B cell (primary cell): ENCODE measurements around the gene NR3C2. TPM values are rescaled to one million over a fixed set of nuclear protein-coding genes. Genes with fewer than 3 reads are reported as not detected.

Experiments
- ATAC-seq: fragments of 200-7000 bp; cut with Tn5 transposase; one replicate; pipeline ENCODE4 v1.10.0; 2021; ENCODE audit warnings: low read depth, mild to moderate bottlenecking, moderate number of reproducible peaks, moderate library complexity
- CTCF ChIA-PET: fragments of 350-600 bp; sonication (Branson Sonifier 250); formaldehyde crosslinking; loops from one replicate; lab custom pipeline; 2021; ENCODE audit warnings: antibody characterized with exemption, inconsistent platforms; lab: Charles Lee
- POLR2A ChIA-PET: fragments of 350-600 bp; sonication (Branson Sonifier 250); formaldehyde crosslinking; loops from one replicate; lab custom pipeline; 2021; ENCODE audit warnings: antibody characterized with exemption; lab: Charles Lee
- DNase-seq: peaks from one replicate; pipeline ENCODE4 v3.0.0; 2013
- H2AFZ ChIP-seq: 2 replicates; pipeline ENCODE4 v1.6.1; 2012; ENCODE audit warnings: mild to moderate bottlenecking, low read depth, low read length; ENCODE audit not compliant: insufficient read depth, poor library complexity, severe bottlenecking
- H3K27ac ChIP-seq, 2 donors: 1 replicate in 1 of 2; 2 replicates in 1 of 2; pipeline ENCODE4 v1.5.1; 2012 to 2013; ENCODE audit warnings: low read length in 2 of 2, mild to moderate bottlenecking in 2 of 2, moderate library complexity in 1 of 2
- H3K27me3 ChIP-seq, 4 experiments: fragments of 200-600 bp in 1 of 4; sonication (generic) in 1 of 4; replicated peaks in 1 of 4; 1 replicate in 2 of 4; 2 replicates in 2 of 4; pipeline versions ENCODE4 v1.6.1 to v1.7.0; 2013 to 2016; ENCODE audit warnings: low read length in 3 of 4, mild to moderate bottlenecking in 2 of 4, mixed read lengths in 1 of 4, moderate library complexity in 1 of 4; ENCODE audit not compliant: insufficient read depth in 4 of 4, control insufficient read depth in 3 of 4; ENCODE audit errors: control extremely low read depth in 1 of 4
- H3K36me3 ChIP-seq, 2 experiments: replicated peaks in 1 of 2; 1 replicate in 1 of 2; 2 replicates in 1 of 2; pipeline versions ENCODE4 v1.6.1 to v1.7.1; 2013; ENCODE audit warnings: low read length in 1 of 2; ENCODE audit not compliant: insufficient read depth in 2 of 2, control insufficient read depth in 1 of 2; ENCODE audit errors: control extremely low read depth in 1 of 2, extremely low read depth in 1 of 2
- H3K4me1 ChIP-seq, 2 donors: fragments of 200-600 bp in 1 of 2; sonication (generic) in 1 of 2; 1 replicate in 1 of 2; 2 replicates in 1 of 2; pipeline versions ENCODE4 v1.5.1 to v1.6.1; 2013 to 2017; ENCODE audit warnings: low read length in 2 of 2; ENCODE audit not compliant: control insufficient read depth in 2 of 2, insufficient read depth in 2 of 2
- H3K4me2 ChIP-seq: replicated peaks from 2 replicates; pipeline ENCODE3; 2012; ENCODE audit warnings: mild to moderate bottlenecking, low read depth, low read length; ENCODE audit not compliant: poor library complexity, severe bottlenecking
- H3K4me3 ChIP-seq, 5 experiments: fragments of 200-600 bp in 1 of 5; sonication (generic) in 1 of 5; 1 replicate in 3 of 5; 2 replicates in 2 of 5; pipeline versions ENCODE4 v1.5.1 to v1.7.0; 2011 to 2016; ENCODE audit warnings: low read length in 4 of 5, mild to moderate bottlenecking in 4 of 5, low read depth in 2 of 5, control low read depth in 1 of 5, moderate library complexity in 1 of 5; ENCODE audit not compliant: insufficient read depth in 1 of 5; ENCODE audit errors: control extremely low read depth in 1 of 5, extremely low read depth in 1 of 5
- H3K79me2 ChIP-seq: fragments of 200-600 bp; sonication (generic); one replicate; pipeline ENCODE4 v1.6.0; 2016; ENCODE audit warnings: low read length; ENCODE audit not compliant: control insufficient read depth, insufficient read depth
- H3K9ac ChIP-seq: fragments of 200-600 bp; sonication (generic); 2 replicates; pipeline ENCODE4 v1.6.1; 2017; ENCODE audit warnings: mild to moderate bottlenecking, low read length, moderate library complexity
- H3K9me3 ChIP-seq, 3 donors: one replicate each; pipeline versions ENCODE4 v1.6.1 to v1.7.1; 2013; ENCODE audit warnings: low read length in 2 of 3; ENCODE audit not compliant: control insufficient read depth in 2 of 3, insufficient read depth in 1 of 3; ENCODE audit errors: control extremely low read depth in 1 of 3
- H4K20me1 ChIP-seq: 2 replicates; pipeline ENCODE4 v1.6.0; 2012; ENCODE audit warnings: mild to moderate bottlenecking, low read length; ENCODE audit not compliant: insufficient read depth, control insufficient read depth, poor library complexity, severe bottlenecking
- H3K27ac Mint-ChIP-seq: one replicate; pipeline ENCODE4 v1.8.0; 2021; ENCODE audit warnings: mixed read lengths
- H3K27me3 Mint-ChIP-seq: one replicate; pipeline ENCODE4 v1.8.0; 2021; ENCODE audit warnings: mixed read lengths
- H3K4me1 Mint-ChIP-seq: one replicate; pipeline ENCODE4 v1.8.0; 2021; ENCODE audit warnings: mixed read lengths
- H3K4me3 Mint-ChIP-seq: one replicate; pipeline ENCODE4 v1.8.0; 2021; ENCODE audit warnings: mixed read lengths
- H3K9me3 Mint-ChIP-seq: one replicate; pipeline ENCODE4 v1.8.0; 2022; ENCODE audit warnings: mixed read lengths; ENCODE audit not compliant: insufficient read depth
- CTCF ChIP-seq: fragments of 200-600 bp; IDR thresholded peaks from one replicate; pipeline ENCODE4 v1.8.0; 2022; ENCODE audit warnings: antibody characterized with exemption, mild to moderate bottlenecking
- EZH2 ChIP-seq: IDR thresholded peaks from 2 replicates; pipeline ENCODE4 v1.6.1; 2012; ENCODE audit warnings: borderline replicate concordance, low read depth, mild to moderate bottlenecking, moderate library complexity, low read length; ENCODE audit not compliant: insufficient read depth, poor library complexity, severe bottlenecking
- WGBS: methylation state at CpG from one replicate; pipeline ENCODE4 v1.1.5; 2013; ENCODE audit warnings: missing lambda C conversion rate; ENCODE audit not compliant: insufficient coverage; 5-methylcytosine and 5-hydroxymethylcytosine counted together
- intact Hi-C: fragments of 100-400 bp; cut with micrococcal nuclease; formaldehyde crosslinking; loops from one replicate; pipeline ENCODE4 v1.10.0; 2022
- polyA plus RNA-seq: library from polyadenylated mRNA; depleted of rRNA; stranded (reverse); fragments of >200 nt; gene quantifications from 2 replicates; pipeline ENCODE4 v1.2.3, GENCODE V29; 2012
- total RNA-seq, 2 donors: library from RNA; stranded (reverse); fragments of 120-200 nt in 1 of 2; gene quantifications; 1 replicate in 1 of 2; 2 replicates in 1 of 2; pipeline versions ENCODE4 v1.2.3 to v1.2.4, GENCODE V29; 2013 to 2022

Gene NR3C2
- total and polyA plus RNA-seq, 2 donors (not counting 1 experiment from before 2014, with no cell fraction given), result 6.7 to 19.3 TPM

GRCh38 chr4:148225639-148226038 lies 216.6 kb downstream of the NR3C2 start:
- CTCF ChIA-PET, result interaction anchor here (1.3 kb wide), 1 partner anchor 12 kb away, joined by 3 read pairs; no protein-coding TSS in a partner anchor
- no peak overlapping the region for H2AFZ ChIP-seq
- DNase-seq (no peak), ATAC-seq (no peak)
- TF ChIP-seq CTCF (no peak), EZH2 (no peak)
- Mint-ChIP-seq H3K9me3 (no peaks in the 10 kb centered on the region), H3K27ac (no peak overlapping the region), H3K4me3 (no peak overlapping the region), H3K27me3 (no peaks in the 10 kb centered on the region), H3K4me1 (no peaks in the 10 kb centered on the region)
- H3K27ac ChIP-seq, result no peak overlapping the region
- H3K9me3 ChIP-seq, result no peaks in the 10 kb centered on the region
- no peak overlapping the region for H3K4me3 ChIP-seq
- no peaks in the 10 kb centered on the region for H3K4me1 ChIP-seq
- WGBS, result no CpG with 5 or more reads among the region's 1 CpG
- POLR2A ChIA-PET, result no interaction called here
- no peaks in the 10 kb centered on the region for H3K36me3 ChIP-seq
- no peaks in the 10 kb centered on the region for H3K79me2 ChIP-seq
- H3K27me3 ChIP-seq, result no peaks in the 10 kb centered on the region
- H3K4me2 ChIP-seq, result no peak overlapping the region
- no peak overlapping the region for H3K9ac ChIP-seq
- H4K20me1 ChIP-seq, result no peaks in the 10 kb centered on the region
- intact Hi-C loops, result no loop called here

- H3K4me2 ChIP-seq, result no peak overlapping the region
- CTCF ChIA-PET, result interaction anchor here (1.3 kb wide), 1 partner anchor 11 kb away, joined by 3 read pairs; no protein-coding TSS in a partner anchor
- no peak overlapping the region for H3K9ac ChIP-seq
Observed at GRCh38 chr4:148224476-148224875, 217.7 kb downstream of the NR3C2 start.

More at GRCh38 chr4:148224476-148224875, 217.7 kb downstream of the NR3C2 start:
- DNase-seq, result no peak
- H3K4me3 Mint-ChIP-seq, result no peak overlapping the region
- intact Hi-C loops, result no loop called here
- WGBS, result 80% methylated on average over 1 of the region's 3 CpGs
- H3K9me3 Mint-ChIP-seq, result no peaks in the 10 kb centered on the region
- Histone ChIP-seq H3K27me3 (no peaks in the 10 kb centered on the region), H3K4me1 (no peaks in the 10 kb centered on the region), H4K20me1 (no peaks in the 10 kb centered on the region), H2AFZ (no peak overlapping the region), H3K36me3 (no peaks in the 10 kb centered on the region), H3K4me3 (no peak overlapping the region), H3K27ac (no peak overlapping the region), H3K9me3 (no peaks in the 10 kb centered on the region), H3K79me2 (no peaks in the 10 kb centered on the region)
- no peak for TF ChIP-seq CTCF
- TF ChIP-seq EZH2, result no peak
- no peaks in the 10 kb centered on the region for H3K4me1 Mint-ChIP-seq
- ATAC-seq, result no peak
- H3K27ac Mint-ChIP-seq, result no peak overlapping the region
- no peaks in the 10 kb centered on the region for H3K27me3 Mint-ChIP-seq
- POLR2A ChIA-PET, result no interaction called here
